ENCODE data around the gene RTTN. TPM values are rescaled to one million over a fixed set of nuclear protein-coding genes. Genes with fewer than 3 reads are reported as not detected.

RTTN gene
- total and polyA plus RNA-seq, 10 of the 15 experiments (the other 5 are each of a cell fraction or from before 2014, with no cell fraction given) = 9.4 to 36.6 (median 15.7) TPM

DNA sequence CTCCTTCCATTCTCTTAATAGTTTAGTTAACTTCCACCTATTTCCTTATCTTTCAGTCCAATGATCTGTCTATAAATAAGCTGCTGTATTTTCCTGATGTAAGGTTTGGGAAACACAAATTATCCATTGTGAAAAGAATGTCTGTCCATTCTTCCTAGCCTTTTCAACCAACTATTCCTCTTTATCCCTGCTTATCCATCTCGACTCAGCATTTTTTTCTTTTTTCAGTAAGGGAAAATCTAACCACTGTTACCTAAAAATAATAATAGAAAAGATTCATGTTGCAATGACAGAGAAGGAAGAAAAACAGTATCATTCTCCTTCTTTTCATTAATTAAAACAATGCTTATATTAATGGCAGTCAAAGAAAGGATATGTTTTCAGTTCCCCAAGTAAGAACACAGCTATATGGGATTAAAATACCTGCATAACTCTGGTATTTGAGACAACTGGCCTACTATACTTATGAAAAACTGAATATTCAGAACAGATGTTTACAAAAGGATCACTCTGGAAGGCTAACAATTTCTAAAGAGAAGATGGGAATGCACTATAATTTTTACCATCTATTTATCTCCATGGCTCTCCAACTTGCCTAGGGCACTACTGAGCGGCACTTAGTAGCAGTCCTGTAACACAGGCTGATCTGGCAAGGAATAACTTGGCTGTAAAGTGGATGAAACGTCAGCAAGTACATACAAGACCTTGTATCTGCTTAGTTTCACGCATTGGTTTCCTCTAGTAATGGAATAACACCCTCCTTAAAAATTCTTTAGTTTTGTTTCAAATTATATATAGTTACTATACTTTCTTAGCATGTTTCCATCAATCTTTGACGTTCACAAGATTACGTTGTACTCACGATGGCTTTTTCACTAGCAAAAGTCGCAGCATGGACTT lies 57.2 kb downstream of the RTTN start:
- in situ Hi-C loops (cut with MboI) (no loop called here), intact Hi-C loops (cut with micrococcal nuclease; ENCODE audit: unreplicated experiment) (no loop called here)
- H3K9me3 ChIP-seq (replicated peaks; ENCODE audit: control insufficient read depth, insufficient read depth, low read length) = no peaks in the 10 kb centered on the region
- no peaks in the 10 kb centered on the region for H3K27me3 ChIP-seq (replicated peaks in 1 of 2; ENCODE audit: control insufficient read depth in 2 of 2, insufficient read depth in 2 of 2, low read length in 1 of 2)
- no peaks in the 10 kb centered on the region for H3K79me2 ChIP-seq (ENCODE audit: control insufficient read depth, insufficient read depth, low read length)
- no peak overlapping the region for H2AFZ ChIP-seq (ENCODE audit: control insufficient read depth, low read depth, low read length)
- H3K36me3 ChIP-seq (ENCODE audit: control insufficient read depth in 2 of 2, insufficient read depth in 2 of 2, low read length in 1 of 2) = peaks cover 1 to 26% of the 10 kb centered on the region in 2 experiments
- no peak for ATAC-seq
- H3K27ac ChIP-seq (ENCODE audit: control insufficient read depth, insufficient read depth) = no peak overlapping the region
- H3K9ac ChIP-seq (ENCODE audit: control insufficient read depth, insufficient read depth, low read length) = no peak overlapping the region
- RAD21 ChIA-PET (ENCODE audit: unreplicated experiment) = interaction anchor here (1.0 kb wide), 1 partner anchor 47 kb away, joined by 4 read pairs; no protein-coding TSS in a partner anchor
- H4K20me1 ChIP-seq (ENCODE audit: control insufficient read depth, insufficient read depth) = no peaks in the 10 kb centered on the region
- no peak for DNase-seq (ENCODE audit: low read depth, low spot score)
- no peak overlapping the region for H3K4me2 ChIP-seq (ENCODE audit: control insufficient read depth, insufficient read depth)
- BruUV-seq (replicated peaks) = no TSS peak
- POLR2A ChIA-PET = interaction anchor here (0.6 kb wide), 1 partner anchor 10 kb away, joined by 3 read pairs; no protein-coding TSS in a partner anchor
- TF ChIP-seq RCOR1 (conservative IDR thresholded peaks at IDR 0.05; ENCODE audit: low read depth, low read length) (no peak), SMC3 (IDR thresholded peaks at IDR 0.05; ENCODE audit: borderline replicate concordance, low read length) (no peak), SPI1 (IDR thresholded peaks at IDR 0.05; ENCODE audit: borderline replicate concordance, insufficient read depth, low read depth, low read length) (no peak), WRNIP1 (IDR thresholded peaks at IDR 0.05; ENCODE audit: borderline replicate concordance, low read depth, low read length) (no peak), MTA3 (IDR thresholded peaks at IDR 0.05; ENCODE audit: borderline replicate concordance, low read length) (no peak), GABPA (IDR thresholded peaks at IDR 0.05; ENCODE audit: low read depth) (no peak), CBX5 (IDR thresholded peaks at IDR 0.05; ENCODE audit: low read depth) (no peak), NFXL1 (IDR thresholded peaks at IDR 0.05; ENCODE audit: borderline replicate concordance) (no peak), NRF1 (conservative IDR thresholded peaks at IDR 0.05; ENCODE audit: low read depth, low read length) (no peak), HCFC1 (IDR thresholded peaks at IDR 0.05; ENCODE audit: low read length) (no peak), MXI1 (IDR thresholded peaks at IDR 0.05; ENCODE audit: low read depth, low read length) (no peak), CHD1 (IDR thresholded peaks at IDR 0.05; ENCODE audit: low read depth, low read length) (no peak), MTA2 (IDR thresholded peaks at IDR 0.05; ENCODE audit: low read depth) (no peak)
- TF ChIP-seq, protein P1, sequence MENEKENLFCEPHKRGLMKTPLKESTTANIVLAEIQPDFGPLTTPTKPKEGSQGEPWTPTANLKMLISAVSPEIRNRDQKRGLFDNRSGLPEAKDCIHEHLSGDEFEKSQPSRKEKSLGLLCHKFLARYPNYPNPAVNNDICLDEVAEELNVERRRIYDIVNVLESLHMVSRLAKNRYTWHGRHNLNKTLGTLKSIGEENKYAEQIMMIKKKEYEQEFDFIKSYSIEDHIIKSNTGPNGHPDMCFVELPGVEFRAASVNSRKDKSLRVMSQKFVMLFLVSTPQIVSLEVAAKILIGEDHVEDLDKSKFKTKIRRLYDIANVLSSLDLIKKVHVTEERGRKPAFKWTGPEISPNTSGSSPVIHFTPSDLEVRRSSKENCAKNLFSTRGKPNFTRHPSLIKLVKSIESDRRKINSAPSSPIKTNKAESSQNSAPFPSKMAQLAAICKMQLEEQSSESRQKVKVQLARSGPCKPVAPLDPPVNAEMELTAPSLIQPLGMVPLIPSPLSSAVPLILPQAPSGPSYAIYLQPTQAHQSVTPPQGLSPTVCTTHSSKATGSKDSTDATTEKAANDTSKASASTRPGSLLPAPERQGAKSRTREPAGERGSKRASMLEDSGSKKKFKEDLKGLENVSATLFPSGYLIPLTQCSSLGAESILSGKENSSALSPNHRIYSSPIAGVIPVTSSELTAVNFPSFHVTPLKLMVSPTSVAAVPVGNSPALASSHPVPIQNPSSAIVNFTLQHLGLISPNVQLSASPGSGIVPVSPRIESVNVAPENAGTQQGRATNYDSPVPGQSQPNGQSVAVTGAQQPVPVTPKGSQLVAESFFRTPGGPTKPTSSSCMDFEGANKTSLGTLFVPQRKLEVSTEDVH (IDR thresholded peaks at IDR 0.05; ENCODE audit: low read depth, partially characterized antibody) = no peak
- TF ChIP-seq, protein P2, sequence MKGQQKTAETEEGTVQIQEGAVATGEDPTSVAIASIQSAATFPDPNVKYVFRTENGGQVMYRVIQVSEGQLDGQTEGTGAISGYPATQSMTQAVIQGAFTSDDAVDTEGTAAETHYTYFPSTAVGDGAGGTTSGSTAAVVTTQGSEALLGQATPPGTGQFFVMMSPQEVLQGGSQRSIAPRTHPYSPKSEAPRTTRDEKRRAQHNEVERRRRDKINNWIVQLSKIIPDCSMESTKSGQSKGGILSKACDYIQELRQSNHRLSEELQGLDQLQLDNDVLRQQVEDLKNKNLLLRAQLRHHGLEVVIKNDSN (IDR thresholded peaks at IDR 0.05; ENCODE audit: borderline replicate concordance, extremely low read length, insufficient read depth, low read depth, low read length) = no peak
- TF ChIP-seq, protein P3, sequence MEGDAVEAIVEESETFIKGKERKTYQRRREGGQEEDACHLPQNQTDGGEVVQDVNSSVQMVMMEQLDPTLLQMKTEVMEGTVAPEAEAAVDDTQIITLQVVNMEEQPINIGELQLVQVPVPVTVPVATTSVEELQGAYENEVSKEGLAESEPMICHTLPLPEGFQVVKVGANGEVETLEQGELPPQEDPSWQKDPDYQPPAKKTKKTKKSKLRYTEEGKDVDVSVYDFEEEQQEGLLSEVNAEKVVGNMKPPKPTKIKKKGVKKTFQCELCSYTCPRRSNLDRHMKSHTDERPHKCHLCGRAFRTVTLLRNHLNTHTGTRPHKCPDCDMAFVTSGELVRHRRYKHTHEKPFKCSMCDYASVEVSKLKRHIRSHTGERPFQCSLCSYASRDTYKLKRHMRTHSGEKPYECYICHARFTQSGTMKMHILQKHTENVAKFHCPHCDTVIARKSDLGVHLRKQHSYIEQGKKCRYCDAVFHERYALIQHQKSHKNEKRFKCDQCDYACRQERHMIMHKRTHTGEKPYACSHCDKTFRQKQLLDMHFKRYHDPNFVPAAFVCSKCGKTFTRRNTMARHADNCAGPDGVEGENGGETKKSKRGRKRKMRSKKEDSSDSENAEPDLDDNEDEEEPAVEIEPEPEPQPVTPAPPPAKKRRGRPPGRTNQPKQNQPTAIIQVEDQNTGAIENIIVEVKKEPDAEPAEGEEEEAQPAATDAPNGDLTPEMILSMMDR (IDR thresholded peaks at IDR 0.05 in 2 of 3, conservative IDR thresholded peaks at IDR 0.05 in 1 of 3; ENCODE audit: control insufficient read depth in 2 of 3, extremely low read depth in 1 of 3, insufficient read depth in 1 of 3, low read depth in 3 of 3, low read length in 3 of 3) = no peak
- WGBS (ENCODE audit: insufficient coverage, insufficient replicate concordance, low lambda C conversion rate, missing lambda C conversion rate) = 86% methylated on average over 8 of the region's 8 CpGs
- CTCF ChIA-PET = no interaction called here
- SMC1A ChIA-PET (ENCODE audit: uncharacterized antibody, unreplicated experiment) = no interaction called here
- H3K4me3 ChIP-seq = no peak overlapping the region
- FAIRE-seq = no peak
- H3K4me1 ChIP-seq (ENCODE audit: control insufficient read depth, insufficient read depth, low read length) = peaks cover 5% of the 10 kb centered on the region; the same call in 1 of the 2 replicates
